KBM-7 (cell line): ENCODE results near the gene C12orf57.

Experiments used
- DNase-seq: peaks from one replicate; pipeline ENCODE4 v3.0.0-alpha.2; 2015
- in situ Hi-C: fragments of 300-500 bp; cut with MboI; formaldehyde crosslinking; loops from 2 replicates; pipeline ENCODE4 v1.14.3; 2020; ENCODE audit warnings: low sequenced_read_pairs, low pct_unique_long_range_greater_than_20kb, mixed read lengths

C12orf57 gene

DNA sequence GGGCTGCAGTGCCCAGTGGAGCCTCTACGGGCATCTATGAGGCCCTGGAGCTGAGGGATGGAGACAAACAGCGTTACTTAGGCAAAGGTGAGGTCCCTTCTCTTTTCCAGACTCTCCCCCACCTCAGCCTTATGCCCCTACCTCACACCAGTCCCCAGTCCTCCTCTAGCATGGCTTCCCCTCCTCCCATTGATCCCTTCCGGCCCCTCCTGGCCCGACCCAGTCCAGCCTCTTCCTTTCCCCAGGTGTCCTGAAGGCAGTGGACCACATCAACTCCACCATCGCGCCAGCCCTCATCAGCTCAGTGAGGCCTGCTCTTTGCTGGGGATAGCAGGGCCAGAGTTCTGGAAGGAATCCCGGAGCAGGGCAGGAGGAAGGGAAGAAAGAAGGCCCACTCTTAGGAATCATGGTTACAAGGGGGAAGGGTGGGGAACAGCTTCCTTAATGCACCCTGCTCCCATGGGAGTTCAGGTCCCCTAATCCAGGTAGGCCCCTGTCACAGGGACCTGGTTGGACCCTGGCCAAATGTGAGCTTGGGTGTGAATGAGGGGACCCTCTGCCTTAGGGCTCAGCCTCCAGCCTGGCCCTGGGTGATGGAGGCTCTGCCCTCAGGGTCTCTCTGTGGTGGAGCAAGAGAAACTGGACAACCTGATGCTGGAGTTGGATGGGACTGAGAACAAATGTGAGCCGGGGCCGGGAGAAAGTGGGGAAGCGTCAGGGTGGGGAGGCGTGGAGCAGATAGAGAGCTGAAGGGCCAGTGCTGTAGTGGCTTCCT is 27.2 kb upstream of the C12orf57 start:
- no peak for DNase-seq
- in situ Hi-C loops = no loop called here

GRCh38 chr12:6917491-6918231 is 26.2 kb upstream of the C12orf57 start:
- no peak for DNase-seq
- in situ Hi-C loops = no loop called here

DNA sequence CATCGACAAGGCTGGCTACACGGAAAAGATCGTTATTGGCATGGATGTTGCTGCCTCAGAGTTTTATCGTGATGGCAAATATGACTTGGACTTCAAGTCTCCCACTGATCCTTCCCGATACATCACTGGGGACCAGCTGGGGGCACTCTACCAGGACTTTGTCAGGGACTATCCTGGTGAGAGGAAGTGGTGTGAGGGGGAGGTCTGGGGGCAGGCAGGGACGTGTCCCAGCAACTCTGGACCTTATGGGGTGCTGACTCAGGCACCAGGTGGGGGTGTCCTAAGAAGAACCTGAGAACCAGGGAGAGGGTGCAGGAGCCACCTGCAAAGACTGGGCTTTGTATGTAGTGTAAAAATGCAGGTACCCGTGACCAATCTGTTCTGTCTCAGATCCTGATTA is 24.2 kb upstream of the C12orf57 start:
- no peak for DNase-seq
- in situ Hi-C loops = no loop called here

DNA sequence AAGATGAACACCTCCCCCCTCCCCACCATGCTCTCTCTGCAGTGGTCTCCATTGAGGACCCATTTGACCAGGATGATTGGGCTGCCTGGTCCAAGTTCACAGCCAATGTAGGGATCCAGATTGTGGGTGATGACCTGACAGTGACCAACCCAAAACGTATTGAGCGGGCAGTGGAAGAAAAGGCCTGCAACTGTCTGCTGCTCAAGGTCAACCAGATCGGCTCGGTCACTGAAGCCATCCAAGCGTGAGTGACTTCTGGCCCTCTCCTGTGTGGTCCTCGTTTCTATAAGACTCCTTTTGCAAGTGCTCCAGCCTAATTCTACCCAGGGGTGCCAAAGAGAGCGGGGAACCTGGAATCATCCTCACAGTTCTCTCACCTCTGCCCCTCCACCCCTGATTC is 22.3 kb upstream of the C12orf57 start:
- DNase-seq = no peak
- in situ Hi-C loops = no loop called here

- peak; percentile 61 for DNase-seq
- in situ Hi-C loops = no loop called here
Measured at GRCh38 chr12:6921996-6922946, 21.6 kb upstream of the C12orf57 start.

GRCh38 chr12:6923003-6923732 is 20.7 kb upstream of the C12orf57 start:
- in situ Hi-C loops = no loop called here
- no peak for DNase-seq

DNA sequence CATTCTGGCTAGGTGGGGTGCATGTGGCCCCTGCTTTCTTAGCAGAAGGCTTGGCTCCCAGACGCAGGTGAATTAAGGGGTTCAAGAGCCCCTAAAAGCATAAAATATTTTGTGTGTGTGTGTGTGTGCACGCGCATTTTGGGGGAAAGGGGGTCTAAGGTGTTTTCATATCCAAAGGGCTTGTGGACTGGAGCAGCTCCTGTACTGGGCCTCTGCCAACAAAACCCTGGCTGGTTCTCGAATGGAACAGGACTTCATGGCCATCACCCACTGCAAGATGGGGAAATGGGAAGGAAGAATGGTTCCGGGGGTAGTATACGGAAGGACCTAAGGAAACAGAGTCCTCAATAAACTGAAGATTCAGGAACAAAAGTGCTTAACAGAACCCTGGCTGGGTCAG is 20.0 kb upstream of the C12orf57 start:
- in situ Hi-C loops = no loop called here
- no peak for DNase-seq

DNA sequence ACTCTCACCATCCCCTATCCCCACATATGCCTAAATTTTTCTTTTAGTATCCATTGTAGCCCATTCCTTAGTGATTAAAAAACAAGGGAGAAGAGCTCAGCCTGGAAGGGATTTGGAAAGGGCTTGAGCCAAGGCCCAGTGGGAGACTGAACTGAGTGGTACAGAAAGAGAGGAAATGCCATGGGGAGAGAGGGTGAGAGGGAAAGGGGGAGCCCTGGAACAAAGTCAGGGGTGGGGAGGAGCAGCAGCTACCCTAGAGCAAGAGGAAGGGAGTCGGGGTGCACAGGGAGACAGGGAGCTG is 18.6 kb upstream of the C12orf57 start:
- DNase-seq = no peak
- in situ Hi-C loops = no loop called here

GRCh38 chr12:6925540-6926279 is 18.1 kb upstream of the C12orf57 start:
- DNase-seq = no peak
- in situ Hi-C loops = no loop called here

- in situ Hi-C loops = no loop called here
- no peak for DNase-seq
Measured at GRCh38 chr12:6927379-6928021, 16.3 kb upstream of the C12orf57 start, which contains the start of gene ATN1. Gene ATN1 (plus strand): TSS chr12:6927959. CDS start chr12:6934002, 6,043 bp downstream.

GRCh38 chr12:6928022-6928702 is 15.7 kb upstream of the C12orf57 start:
- in situ Hi-C loops = no loop called here
- DNase-seq = no peak

DNA sequence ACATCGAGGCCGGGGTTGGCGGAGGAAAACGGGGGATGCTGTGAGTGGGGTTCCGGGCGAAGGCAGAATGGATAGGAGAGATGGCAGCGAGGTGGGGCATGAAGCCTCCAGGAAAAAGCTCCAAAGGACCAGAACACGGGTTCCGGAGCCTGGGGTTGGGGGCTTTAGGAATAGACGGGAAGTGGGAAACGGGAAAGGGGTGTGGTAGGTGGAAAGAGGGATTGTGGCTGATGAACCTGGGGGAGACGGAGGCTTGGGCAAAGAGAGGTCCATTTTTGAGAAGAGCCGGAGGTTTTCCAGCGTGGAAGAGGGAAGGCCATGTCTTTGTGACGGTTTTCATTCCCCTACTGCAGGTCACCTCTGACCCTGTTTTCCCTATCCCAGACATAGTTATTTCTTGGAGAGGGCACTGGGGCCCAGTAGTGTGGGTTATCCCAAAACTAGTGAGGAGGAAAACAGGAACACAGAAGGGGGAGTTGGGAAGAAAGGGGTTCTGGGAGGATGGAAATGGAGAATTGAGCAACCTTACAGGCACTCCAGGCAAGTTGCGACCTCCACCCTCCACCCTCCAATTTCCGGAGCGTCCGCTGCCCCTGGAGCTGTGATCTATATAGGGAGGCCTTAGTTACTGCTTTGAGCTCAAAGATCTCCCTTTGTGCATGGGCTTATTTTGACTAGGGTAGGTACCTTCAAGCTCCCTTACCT is 15.0 kb upstream of the C12orf57 start:
- DNase-seq = no peak
- in situ Hi-C loops = no loop called here

DNA sequence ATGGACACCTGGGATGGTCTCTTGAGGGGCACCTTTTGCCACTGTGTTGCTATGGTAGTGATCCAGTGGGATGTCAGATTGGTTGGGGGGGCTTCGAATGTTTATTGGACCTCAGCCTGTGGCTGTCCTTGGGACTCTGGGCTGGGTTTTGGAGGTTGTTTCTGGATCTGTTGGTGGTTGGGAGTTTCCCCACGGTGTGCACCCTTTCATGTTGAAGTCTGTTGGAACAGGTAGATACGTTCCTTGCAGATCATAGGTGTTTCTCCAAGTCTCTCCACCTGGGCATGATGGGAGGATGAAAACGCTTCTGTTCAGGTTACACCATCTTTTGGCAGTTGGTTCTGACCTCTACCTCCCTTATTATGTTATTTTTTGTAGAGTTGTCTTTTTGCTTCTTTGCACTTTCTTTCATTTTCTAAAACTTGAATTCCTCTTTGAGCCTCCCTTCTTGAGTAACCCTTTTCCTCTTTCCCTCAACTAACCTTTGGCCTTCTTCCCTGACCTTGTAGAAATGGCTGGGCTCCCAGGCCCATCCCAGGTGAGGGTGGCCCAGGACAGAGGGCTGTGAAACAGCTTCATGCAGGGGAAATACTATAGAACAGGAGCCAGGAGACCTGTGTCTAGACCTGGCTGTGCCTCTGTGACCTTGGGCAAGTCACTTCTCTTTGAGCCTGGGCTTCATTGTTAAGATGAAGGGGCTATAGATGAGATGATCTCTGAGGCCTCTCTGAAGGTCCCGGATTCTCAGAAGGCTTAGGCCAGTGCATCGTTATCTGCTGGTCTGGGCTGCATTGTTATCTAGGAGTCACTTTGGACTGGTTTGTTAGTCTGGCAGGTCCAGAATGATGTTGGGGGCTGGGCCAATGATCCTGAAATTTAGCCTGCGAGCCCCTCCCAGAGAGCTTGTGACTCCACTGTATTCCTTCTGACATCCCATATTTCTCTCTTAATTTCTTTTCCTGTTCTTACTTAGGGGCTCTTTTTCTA is 14.1 kb upstream of the C12orf57 start:
- DNase-seq = no peak
- in situ Hi-C loops = no loop called here

DNA sequence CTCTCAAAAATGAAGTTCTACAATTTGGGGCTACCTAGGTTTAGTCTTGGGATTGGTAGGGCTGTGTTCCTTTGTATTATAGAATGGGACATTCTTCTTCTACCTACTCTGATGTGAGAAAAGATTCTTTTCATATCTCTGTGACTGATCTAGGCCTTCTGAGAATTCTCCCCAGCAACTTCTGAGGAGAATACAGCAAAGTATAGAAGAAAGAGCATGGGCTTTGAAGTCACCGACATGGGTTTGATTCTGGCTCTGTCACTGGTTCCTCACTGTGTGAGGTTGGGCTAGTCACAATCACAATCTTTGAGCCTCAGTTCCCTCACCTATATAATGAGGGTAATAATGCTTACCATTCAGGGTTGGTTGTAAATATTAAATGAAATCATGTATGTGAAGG is 11.1 kb upstream of the C12orf57 start:
- in situ Hi-C loops = no loop called here
- no peak for DNase-seq

DNA sequence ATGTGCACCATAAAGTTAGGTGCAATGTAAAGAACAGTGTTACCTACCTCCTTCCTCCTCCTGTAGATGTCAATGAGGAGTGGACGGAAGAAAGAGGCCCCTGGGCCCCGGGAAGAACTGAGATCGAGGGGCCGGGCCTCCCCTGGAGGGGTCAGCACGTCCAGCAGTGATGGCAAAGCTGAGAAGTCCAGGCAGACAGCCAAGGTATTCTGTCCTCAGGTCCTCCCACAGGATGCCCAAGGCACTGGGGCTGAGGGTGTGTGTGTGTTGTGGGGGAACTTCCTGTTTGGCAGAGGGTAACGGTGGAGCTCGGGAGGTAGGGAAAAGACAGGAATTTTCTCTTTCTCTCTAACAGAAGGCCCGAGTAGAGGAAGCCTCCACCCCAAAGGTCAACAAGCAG is 9.7 kb upstream of the C12orf57 start:
- DNase-seq = no peak
- in situ Hi-C loops = no loop called here
